Measurements from ENCODE around the gene VRK2. TPM values are rescaled to one million over a fixed set of nuclear protein-coding genes. Genes with fewer than 3 reads are reported as not detected.
"Not testable (repeated sequence)": the region's sequence is repeated elsewhere in the genome, so short reads cannot be mapped to it uniquely, and the experiment has no call there.

The VRK2 gene
- total RNA-seq, 1 donor from 2014 or later, result 27.3 TPM

- TF ChIP-seq CTCF (IDR thresholded peaks at IDR 0.05; ENCODE audit: insufficient read depth, low read length, poor library complexity, severe bottlenecking), result no peak
- H3K27me3 ChIP-seq (ENCODE audit: control insufficient read depth, insufficient read depth, low read length), result no peaks in the 10 kb centered on the region
- H3K36me3 ChIP-seq (ENCODE audit: control insufficient read depth, insufficient read depth, low read length), result no peaks in the 10 kb centered on the region
- no peak overlapping the region for H3K4me3 ChIP-seq (ENCODE audit: low read depth, low read length)
- DNase-seq (ENCODE audit: low read depth), result no peak
Observed at GRCh38 chr2:58073751-58074150, 27.1 kb downstream of the VRK2 start.

- no peak for TF ChIP-seq CTCF (IDR thresholded peaks at IDR 0.05; ENCODE audit: insufficient read depth, low read length, poor library complexity, severe bottlenecking)
- DNase-seq (ENCODE audit: low read depth), result no peak
- no peaks in the 10 kb centered on the region for H3K27me3 ChIP-seq (ENCODE audit: control insufficient read depth, insufficient read depth, low read length)
- H3K36me3 ChIP-seq (ENCODE audit: control insufficient read depth, insufficient read depth, low read length), result no peaks in the 10 kb centered on the region
- no peak overlapping the region for H3K4me3 ChIP-seq (ENCODE audit: low read depth, low read length)
Observed at GRCh38 chr2:58081000-58081399, 34.4 kb downstream of the VRK2 start.

GRCh38 chr2:58089081-58089480 lies 42.5 kb downstream of the VRK2 start:
- no peak for DNase-seq (ENCODE audit: low read depth)
- Histone ChIP-seq H3K27me3 (ENCODE audit: control insufficient read depth, insufficient read depth, low read length) (no peaks in the 10 kb centered on the region), H3K36me3 (ENCODE audit: control insufficient read depth, insufficient read depth, low read length) (no peaks in the 10 kb centered on the region), H3K4me3 (ENCODE audit: low read depth, low read length) (no peak overlapping the region)
- no peak for TF ChIP-seq CTCF (IDR thresholded peaks at IDR 0.05; ENCODE audit: insufficient read depth, low read length, poor library complexity, severe bottlenecking)

GRCh38 chr2:58092772-58093171 lies 46.2 kb downstream of the VRK2 start:
- H3K27me3 ChIP-seq (ENCODE audit: control insufficient read depth, insufficient read depth, low read length); H3K4me3 ChIP-seq (ENCODE audit: low read depth, low read length); H3K36me3 ChIP-seq (ENCODE audit: control insufficient read depth, insufficient read depth, low read length); DNase-seq (ENCODE audit: low read depth): not testable (repeated sequence)

GRCh38 chr2:58097025-58097424 lies 50.4 kb downstream of the VRK2 start:
- H3K36me3 ChIP-seq (ENCODE audit: control insufficient read depth, insufficient read depth, low read length), result no peaks in the 10 kb centered on the region
- H3K27me3 ChIP-seq (ENCODE audit: control insufficient read depth, insufficient read depth, low read length), result no peaks in the 10 kb centered on the region
- no peak for TF ChIP-seq CTCF (IDR thresholded peaks at IDR 0.05; ENCODE audit: insufficient read depth, low read length, poor library complexity, severe bottlenecking)
- no peak for DNase-seq (ENCODE audit: low read depth)
- no peak overlapping the region for H3K4me3 ChIP-seq (ENCODE audit: low read depth, low read length)

GRCh38 chr2:58098254-58099095 lies 51.9 kb downstream of the VRK2 start:
- Histone ChIP-seq H3K4me3 (ENCODE audit: low read depth, low read length) (no peak overlapping the region), H3K27me3 (ENCODE audit: control insufficient read depth, insufficient read depth, low read length) (no peaks in the 10 kb centered on the region), H3K36me3 (ENCODE audit: control insufficient read depth, insufficient read depth, low read length) (no peaks in the 10 kb centered on the region)
- DNase-seq (ENCODE audit: low read depth), result no peak
- TF ChIP-seq CTCF (IDR thresholded peaks at IDR 0.05; ENCODE audit: insufficient read depth, low read length, poor library complexity, severe bottlenecking), result no peak

Data from kidney epithelial cell (primary cell).